ENCODE measurements around the gene FKBP11.

GRCh38 chr12:48946205-48946604 is 20.9 kb upstream of the FKBP11 start:
- no peak for TF ChIP-seq CTCF (conservative IDR thresholded peaks at IDR 0.05)
- no peak for TF ChIP-seq EZH2 (IDR thresholded peaks at IDR 0.05; ENCODE audit: low read depth)

Measured in PC-9 (cell line).